ENCODE measurements around the gene CLDN20. TPM values are rescaled to one million over a fixed set of nuclear protein-coding genes. Genes with fewer than 3 reads are reported as not detected.
"Not testable (repeated sequence)": the region's sequence is repeated elsewhere in the genome, so short reads cannot be mapped to it uniquely, and the experiment has no call there.

The CLDN20 gene
- polyA plus RNA-seq, 2 of the 4 experiments (the other 2 are of a cell fraction), result not detected

DNA sequence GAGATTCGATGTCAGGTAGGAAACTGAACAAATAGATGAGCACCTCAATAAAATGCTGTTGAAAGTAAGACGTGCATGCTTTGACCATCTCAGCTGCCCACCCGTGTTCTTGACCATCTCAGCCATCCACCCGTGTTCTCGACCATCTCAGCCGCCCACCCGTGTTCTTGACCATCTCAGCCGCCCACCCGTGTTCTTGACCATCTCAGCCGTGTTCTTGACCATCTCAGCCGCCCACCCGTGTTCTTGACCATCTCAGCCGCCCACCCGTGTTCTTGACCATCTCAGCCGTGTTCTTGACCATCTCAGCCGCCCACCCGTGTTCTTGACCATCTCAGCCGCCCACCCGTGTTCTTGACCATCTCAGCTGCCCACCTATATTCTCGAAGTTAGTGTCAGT lies 45.1 kb upstream of the CLDN20 start:
- POLR2A ChIA-PET; DNase-seq (ENCODE audit: low read depth in 1 of 2, low spot score in 1 of 2); ATAC-seq; H3K4me3 ChIP-seq; FAIRE-seq; H3K9me3 ChIP-seq; H3K4me2 ChIP-seq; H3K27ac ChIP-seq; H3K4me1 ChIP-seq: not testable (repeated sequence)
- CTCF ChIA-PET, result interaction anchor here (1.2 kb wide), 1 partner anchor 396 kb away, joined by 3 read pairs; no protein-coding TSS in a partner anchor
- 87% methylated on average over 17 of the region's 20 CpGs for WGBS (ENCODE audit: missing lambda C conversion rate)

- H3K9me3 ChIP-seq, result no peaks in the 10 kb centered on the region
- ATAC-seq, result no peak
- POLR2A ChIA-PET, result no interaction called here
- H3K27ac ChIP-seq, result no peak overlapping the region
- peaks cover 11% of the 10 kb centered on the region for H3K4me1 ChIP-seq
- no peak for FAIRE-seq
- 91% methylated on average over 7 of the region's 7 CpGs for WGBS (ENCODE audit: missing lambda C conversion rate)
- TF ChIP-seq HOXB13 (CRISPR knock-in tag; IDR thresholded peaks at IDR 0.05; ENCODE audit: low read depth) (no peak), POLR2AphosphoS2 (conservative IDR thresholded peaks at IDR 0.05; ENCODE audit: low read length) (no peak), TFCP2L1 (CRISPR knock-in tag; IDR thresholded peaks at IDR 0.05) (no peak), MAZ (IDR thresholded peaks at IDR 0.05; ENCODE audit: borderline replicate concordance, low read depth, low read length) (no peak), MAX (IDR thresholded peaks at IDR 0.05) (no peak), RNF2 (IDR thresholded peaks at IDR 0.05; ENCODE audit: borderline replicate concordance, low read depth) (no peak), ZFP36 (IDR thresholded peaks at IDR 0.05; ENCODE audit: borderline replicate concordance, partially characterized antibody) (no peak), EHMT2 (IDR thresholded peaks at IDR 0.05; ENCODE audit: low read depth) (no peak), HEYL (CRISPR knock-in tag; IDR thresholded peaks at IDR 0.05) (no peak), RCOR1 (IDR thresholded peaks at IDR 0.05; ENCODE audit: low read depth, low read length) (no peak), ZSCAN20 (CRISPR knock-in tag; IDR thresholded peaks at IDR 0.05) (no peak), BHLHE40 (IDR thresholded peaks at IDR 0.05; ENCODE audit: low read depth, low read length) (no peak), CEBPB (IDR thresholded peaks at IDR 0.05) (no peak), GATA3 (IDR thresholded peaks at IDR 0.05; ENCODE audit: borderline replicate concordance) (no peak), SREBF2 (IDR thresholded peaks at IDR 0.05) (no peak), RARB (CRISPR knock-in tag; IDR thresholded peaks at IDR 0.05) (no peak), ATOH8 (CRISPR knock-in tag; IDR thresholded peaks at IDR 0.05; ENCODE audit: low read depth) (no peak)
- H3K4me3 ChIP-seq, result no peak overlapping the region
- DNase-seq (ENCODE audit: low read depth in 1 of 2, low spot score in 1 of 2), result no peak
- CTCF ChIA-PET, result interaction anchor here (1.2 kb wide), 1 partner anchor 396 kb away, joined by 3 read pairs; no protein-coding TSS in a partner anchor
- H3K4me2 ChIP-seq, result no peak overlapping the region
These were observed 44.5 kb upstream of the CLDN20 start for GRCh38 chr6:155219299-155219698.

DNA sequence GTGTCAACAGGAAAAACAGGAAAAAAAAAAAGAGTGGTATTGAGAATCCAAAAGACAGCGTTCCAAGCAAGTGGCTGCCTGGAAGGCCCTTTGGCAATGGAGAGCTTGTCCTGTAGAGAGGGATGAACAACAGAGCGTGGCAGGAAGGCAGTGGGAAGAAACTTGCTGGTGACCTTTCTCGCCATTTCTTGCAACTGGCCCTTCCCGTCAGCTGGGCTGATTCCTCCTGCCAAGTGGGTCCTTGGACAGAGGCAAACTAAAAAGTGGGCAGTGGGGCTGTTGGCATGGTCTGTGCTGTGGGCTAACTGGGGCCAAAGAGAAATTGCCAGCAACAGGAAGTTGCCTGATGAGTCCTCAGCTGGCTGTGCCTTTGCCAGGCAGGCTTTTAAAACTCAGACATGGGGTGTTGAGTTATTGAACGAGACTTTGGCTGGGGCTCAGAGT lies 43.9 kb upstream of the CLDN20 start:
- Histone ChIP-seq H3K9me3 (no peaks in the 10 kb centered on the region), H3K4me3 (no peak overlapping the region), H3K4me1 (peaks cover 16% of the 10 kb centered on the region), H3K4me2 (no peak overlapping the region), H3K27ac (no peak overlapping the region)
- WGBS (ENCODE audit: missing lambda C conversion rate), result 92% methylated on average over 5 of the region's 5 CpGs
- FAIRE-seq, result no peak
- CTCF ChIA-PET, result interaction anchor here (0.6 kb wide), 1 partner anchor 544 kb away, joined by 6 read pairs; no protein-coding TSS in a partner anchor
- POLR2A ChIA-PET, result no interaction called here
- DNase-seq (ENCODE audit: low read depth in 1 of 2, low spot score in 1 of 2), result no peak
- no peak for ATAC-seq
- no peak for TF ChIP-seq MAFK (IDR thresholded peaks at IDR 0.05; ENCODE audit: partially characterized antibody)
- TF ChIP-seq HOXB13 (CRISPR knock-in tag; IDR thresholded peaks at IDR 0.05; ENCODE audit: low read depth), result no peak
- no peak for TF ChIP-seq ELK1 (IDR thresholded peaks at IDR 0.05; ENCODE audit: low read depth, low read length)
- no peak for TF ChIP-seq RFX5 (IDR thresholded peaks at IDR 0.05)
- TF ChIP-seq RNF2 (IDR thresholded peaks at IDR 0.05; ENCODE audit: borderline replicate concordance, low read depth), result no peak
- no peak for TF ChIP-seq FOSL2 (IDR thresholded peaks at IDR 0.05)
- TF ChIP-seq FOSL2 (CRISPR knock-in tag; IDR thresholded peaks at IDR 0.05), result no peak
- no peak for TF ChIP-seq CEBPB (IDR thresholded peaks at IDR 0.05)
- TF ChIP-seq JUNB (IDR thresholded peaks at IDR 0.05), result no peak
- TF ChIP-seq HMGXB4 (CRISPR knock-in tag; IDR thresholded peaks at IDR 0.05; ENCODE audit: borderline replicate concordance), result no peak
- TF ChIP-seq, protein P1, sequence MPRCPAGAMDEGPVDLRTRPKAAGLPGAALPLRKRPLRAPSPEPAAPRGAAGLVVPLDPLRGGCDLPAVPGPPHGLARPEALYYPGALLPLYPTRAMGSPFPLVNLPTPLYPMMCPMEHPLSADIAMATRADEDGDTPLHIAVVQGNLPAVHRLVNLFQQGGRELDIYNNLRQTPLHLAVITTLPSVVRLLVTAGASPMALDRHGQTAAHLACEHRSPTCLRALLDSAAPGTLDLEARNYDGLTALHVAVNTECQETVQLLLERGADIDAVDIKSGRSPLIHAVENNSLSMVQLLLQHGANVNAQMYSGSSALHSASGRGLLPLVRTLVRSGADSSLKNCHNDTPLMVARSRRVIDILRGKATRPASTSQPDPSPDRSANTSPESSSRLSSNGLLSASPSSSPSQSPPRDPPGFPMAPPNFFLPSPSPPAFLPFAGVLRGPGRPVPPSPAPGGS (IDR thresholded peaks at IDR 0.05), result no peak
- TF ChIP-seq CHD2 (IDR thresholded peaks at IDR 0.05; ENCODE audit: low read length, partially characterized antibody), result no peak
- TF ChIP-seq FOSB (CRISPR knock-in tag; IDR thresholded peaks at IDR 0.05), result no peak
- TF ChIP-seq POLR2A (IDR thresholded peaks at IDR 0.05; ENCODE audit: low read length), result no peak
- no peak for TF ChIP-seq TFCP2L1 (CRISPR knock-in tag; IDR thresholded peaks at IDR 0.05)
